Fibroblast of skin of back (primary cell): ENCODE measurements around the gene PSMD6.
A peak's percentile ranks its signal among the peaks of the same experiment; 100 is the strongest.

Source experiments
- DNase-seq: peaks from one replicate; pipeline ENCODE4 v3.0.0-alpha.2; 2013

Gene PSMD6

DNA sequence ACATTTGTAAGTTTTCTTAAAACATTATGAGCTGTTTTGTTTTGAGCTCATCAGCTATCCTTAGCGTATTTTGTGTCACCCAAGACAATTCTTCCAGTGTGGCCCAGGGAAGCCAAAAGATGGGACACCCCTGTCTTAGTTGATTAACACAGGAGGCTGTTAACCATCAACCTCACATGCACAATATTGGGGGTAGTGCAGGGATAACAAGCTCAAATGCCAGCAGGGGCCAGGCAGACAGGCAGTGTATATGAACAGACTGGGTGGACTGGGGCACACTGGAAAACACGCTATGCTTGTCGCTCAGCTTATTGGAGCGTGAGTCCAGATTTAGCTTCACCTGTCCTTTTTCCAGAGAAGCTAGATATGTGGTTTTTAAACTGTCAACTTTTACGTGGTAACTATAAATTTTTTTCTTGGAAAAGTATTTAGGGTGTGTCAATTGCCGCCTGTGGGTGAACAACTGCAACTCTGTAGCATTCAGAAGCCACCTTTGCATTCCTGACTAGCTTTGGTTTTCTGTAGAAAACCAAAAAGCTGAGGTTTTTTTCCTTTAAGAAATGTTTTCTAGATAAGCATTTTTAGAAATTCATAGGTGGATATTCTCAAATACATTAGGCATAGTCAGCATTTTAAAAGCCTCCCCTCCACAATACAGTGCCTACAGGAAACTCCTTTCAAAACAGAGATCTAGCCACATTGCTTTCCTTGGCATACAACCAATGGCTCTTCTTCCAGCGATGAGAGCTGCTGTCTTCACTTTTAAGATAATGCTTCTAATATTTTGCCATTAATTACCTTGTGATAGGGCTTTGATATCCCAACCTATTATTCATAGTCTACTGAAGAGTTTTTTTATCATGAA, 14.6 kb downstream of the PSMD6 start:
- DNase-seq, result peak; percentile 63

DNA sequence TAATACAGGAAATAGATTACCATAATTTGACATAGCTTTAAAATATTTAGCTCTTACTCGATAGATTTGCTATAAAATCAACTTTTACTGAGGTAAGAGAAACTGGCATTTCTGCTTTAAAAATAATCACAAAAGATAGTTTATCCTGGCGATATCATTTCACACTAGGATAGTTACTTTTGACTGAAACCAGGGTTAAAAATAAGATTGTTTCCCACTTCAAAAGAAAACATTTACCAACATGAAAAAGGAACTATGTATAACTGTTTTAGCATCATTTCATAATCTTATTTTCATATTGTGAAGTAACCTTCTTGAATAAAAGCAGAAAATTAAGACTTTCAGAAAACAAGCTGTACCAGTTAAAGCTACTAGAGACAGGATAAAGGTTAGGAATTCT, 15.3 kb downstream of the PSMD6 start:
- DNase-seq, result no peak

DNA sequence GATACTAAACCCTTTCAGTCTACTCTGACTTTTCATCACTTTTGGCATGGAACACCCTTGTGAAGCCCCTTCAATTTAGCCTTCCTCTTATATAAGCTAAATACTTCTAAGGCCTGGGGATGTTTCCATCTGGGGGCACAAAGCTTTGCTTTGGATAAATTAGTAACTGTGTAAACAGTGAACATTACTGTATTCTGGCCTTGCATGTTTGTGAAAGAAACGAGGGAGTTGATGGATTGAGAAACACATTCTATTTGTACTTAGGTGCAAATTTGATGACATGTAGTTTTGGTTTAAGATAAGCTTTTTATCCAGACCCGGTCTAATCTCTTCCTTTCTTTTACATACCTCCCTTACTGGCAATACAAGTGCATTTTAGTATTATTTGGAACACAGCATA, 19.7 kb downstream of the PSMD6 start:
- DNase-seq, result no peak

DNA sequence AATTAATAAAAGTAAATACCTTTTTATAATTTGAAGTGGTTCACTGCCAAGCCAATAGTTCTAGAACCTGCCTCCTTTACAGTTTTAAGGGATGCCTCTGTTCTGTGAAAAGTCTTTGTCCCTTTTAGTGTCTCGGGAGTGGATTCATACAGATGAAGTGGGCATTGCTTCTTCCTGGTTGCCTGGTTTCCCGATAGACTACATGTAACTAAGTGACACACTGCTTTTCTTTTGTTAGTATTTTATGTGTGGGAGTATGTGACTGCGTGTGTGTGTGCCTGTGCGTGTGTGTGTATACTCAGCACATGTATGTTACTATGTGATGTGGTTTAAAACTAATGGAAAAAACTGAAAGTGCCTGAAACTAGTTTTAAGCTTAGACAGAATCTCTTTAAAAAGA, 21.1 kb downstream of the PSMD6 start:
- DNase-seq, result no peak

DNA sequence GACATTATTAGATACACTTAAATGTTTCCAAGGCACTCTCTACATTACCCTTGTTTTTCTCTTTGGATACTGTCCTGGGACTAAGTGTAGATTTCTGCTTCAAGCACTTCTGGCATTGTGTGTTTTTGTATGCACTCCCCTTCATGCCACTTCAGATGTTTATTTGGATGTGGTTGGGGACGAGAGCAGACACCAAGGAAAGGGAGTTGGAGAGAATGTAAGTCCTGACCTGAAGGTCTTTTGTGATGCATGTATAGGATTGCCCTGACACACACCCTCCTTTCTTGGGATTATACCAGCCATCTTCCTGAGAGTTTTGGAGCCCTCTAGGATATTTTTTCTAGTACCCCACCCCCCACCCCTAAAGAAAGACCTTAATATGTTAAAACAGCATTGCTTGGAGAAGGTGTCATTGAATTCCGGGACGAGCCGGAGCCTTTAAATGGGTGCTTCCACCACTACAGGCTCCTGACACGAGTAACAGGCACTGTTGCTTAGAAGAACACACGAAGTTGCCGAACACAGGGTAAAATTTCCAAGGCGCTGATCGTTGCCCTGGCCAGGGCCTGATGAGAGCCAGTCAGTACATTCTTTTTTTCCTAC, 22.7 kb downstream of the PSMD6 start:
- DNase-seq, result no peak

DNA sequence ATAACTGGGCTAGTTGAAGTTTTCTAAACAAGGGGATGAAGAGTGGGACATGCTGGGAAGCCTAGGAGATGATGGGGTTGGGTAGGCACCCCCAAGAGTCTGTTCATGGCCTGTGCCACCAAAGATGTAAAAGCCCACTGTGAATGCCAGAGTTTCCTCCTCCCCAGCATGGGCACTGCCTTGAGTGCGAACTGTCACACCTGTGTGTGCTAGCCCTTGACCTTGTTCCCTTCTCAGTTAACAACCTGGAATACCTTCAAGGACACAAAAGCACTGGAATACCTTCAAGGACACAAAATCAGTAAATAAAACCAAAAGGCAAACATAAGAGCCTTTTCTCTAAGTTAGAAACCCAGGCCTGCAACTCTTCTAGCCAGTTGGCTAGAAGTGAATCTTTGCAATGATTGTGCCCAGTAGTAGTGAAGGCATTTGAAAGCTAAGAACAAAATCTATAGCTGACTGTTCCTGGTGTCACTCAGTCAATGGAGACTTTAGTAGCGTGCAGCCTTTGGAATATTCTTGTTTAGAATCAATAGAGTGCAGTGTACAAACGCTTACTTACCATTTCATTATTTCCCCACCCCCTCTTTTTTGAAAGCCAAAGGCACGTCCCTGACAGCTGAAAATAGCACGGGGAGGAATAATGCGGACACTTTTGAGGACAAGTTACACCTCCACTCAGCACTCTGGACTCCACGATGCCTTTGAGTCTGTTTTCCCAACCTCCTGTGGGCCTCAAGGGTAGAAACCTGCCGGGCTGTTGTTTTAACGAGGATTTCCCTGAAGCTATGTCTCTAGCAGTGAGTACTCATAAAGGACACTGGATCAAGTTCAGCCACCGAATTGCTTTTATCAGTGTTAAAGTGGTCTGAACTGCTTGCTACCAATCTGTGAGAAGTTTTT, 24.2 kb downstream of the PSMD6 start:
- DNase-seq, result no peak

DNA sequence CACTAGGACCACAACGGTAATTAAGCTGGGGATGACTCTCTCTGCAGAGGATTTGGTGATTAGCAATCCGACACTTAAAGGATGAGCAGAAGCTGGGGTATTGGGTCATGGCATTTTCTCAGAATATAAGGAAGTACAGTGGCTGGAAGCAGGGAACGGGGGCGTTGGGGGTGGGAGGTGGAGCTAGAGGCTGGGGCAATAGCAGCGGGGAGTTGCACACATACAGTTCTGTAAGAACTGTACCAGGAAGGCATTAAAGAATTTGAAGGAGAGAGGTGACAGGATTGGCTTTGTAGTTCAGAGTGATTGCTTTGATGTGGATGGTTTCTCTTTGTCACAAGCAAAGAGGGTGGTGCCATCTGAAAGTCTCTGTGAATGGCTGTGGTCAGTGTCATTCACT, 28.2 kb downstream of the PSMD6 start:
- no peak for DNase-seq

DNA sequence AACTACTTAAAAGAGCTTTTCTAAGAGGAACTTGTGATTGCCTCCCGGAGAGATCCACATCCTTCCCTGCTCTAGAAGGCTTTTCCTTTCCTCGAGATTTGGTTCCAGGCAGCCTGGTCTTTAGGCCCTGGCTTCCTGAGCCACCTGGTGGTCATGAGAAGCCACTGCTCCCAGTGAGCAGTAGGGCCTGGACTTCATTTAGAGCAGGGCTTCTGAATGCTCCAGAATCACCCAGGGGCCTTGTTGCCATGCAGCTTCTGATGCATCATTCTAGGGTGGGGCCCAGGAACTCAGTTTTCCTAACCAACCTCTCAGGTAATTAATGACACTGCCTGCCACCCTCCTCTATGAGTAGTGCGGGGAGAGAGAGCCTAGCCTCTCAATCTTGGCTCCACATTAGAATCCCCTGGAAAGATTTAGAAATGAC, 29.6 kb downstream of the PSMD6 start:
- peak; percentile 79 for DNase-seq

DNA sequence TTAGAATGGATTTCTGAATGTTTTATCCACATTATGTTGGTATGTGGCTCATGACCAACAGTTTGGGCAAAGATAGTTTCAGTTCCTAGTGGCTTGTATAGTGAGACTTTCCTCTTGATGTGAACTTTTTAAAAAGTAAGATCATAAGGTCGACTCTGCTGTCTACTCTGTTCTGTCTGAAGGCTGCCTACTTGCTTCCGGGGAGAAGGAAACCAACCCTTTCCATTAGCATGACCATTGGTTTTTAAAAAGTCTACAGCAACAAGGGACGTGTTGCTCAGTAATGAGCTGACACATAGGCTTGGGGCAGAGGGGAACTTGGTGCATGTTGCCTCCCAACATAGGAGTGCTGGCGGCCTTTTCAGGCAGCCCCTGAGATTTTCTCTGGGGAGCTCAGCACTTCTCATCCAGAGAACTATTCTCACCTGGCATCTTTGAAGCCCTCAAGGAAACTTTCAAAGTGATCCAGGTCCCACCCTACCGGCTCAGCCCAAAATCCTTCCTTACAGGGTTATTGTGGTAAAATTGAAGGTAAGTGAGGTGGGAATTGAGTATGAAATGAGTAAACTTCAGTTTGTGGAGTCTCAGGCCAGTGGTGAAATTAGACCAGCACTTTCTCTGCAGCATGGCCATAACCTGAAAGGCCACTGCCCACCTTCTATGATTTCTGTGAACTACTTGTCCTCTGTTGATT, 30.6 kb downstream of the PSMD6 start:
- DNase-seq, result no peak

DNA sequence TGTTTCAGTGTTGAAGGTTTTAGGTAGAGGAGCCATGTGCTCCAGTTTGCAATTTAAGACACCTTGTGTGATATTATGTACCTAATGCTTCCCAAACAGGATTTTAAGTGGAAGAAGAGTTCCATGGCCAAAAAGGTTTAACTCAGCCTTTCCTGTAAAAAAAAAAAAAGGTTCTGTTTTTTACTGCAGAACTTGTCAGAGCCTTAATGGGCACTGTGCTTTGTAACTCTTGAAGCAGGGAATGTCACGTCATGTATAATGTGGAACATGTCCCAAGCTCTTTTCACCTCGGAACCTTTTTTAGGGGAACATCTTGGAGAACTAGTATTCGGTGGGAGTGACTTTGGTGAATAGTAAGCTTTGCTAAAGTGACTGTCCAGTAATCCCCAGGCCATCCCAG, 31.6 kb downstream of the PSMD6 start:
- DNase-seq, result no peak

DNA sequence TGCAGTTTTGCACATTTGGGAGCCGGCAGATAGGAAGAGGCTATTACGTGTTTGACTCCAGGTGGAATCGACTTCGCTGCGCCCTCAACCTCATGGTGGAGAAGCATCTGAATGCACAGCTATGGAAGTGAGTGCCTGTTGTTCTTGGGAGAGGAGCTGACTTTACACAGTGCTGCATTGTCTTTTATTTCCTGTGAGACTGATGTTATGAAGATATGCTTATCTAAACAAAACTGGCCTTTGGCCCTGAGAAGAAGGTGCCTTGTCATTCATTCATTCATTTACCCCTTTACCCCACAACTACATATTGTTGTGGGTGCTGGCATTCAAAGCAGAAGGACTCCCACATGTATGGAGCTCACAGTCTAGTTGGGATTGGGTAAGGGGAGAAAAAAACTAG, 32.6 kb downstream of the PSMD6 start:
- no peak for DNase-seq

DNA sequence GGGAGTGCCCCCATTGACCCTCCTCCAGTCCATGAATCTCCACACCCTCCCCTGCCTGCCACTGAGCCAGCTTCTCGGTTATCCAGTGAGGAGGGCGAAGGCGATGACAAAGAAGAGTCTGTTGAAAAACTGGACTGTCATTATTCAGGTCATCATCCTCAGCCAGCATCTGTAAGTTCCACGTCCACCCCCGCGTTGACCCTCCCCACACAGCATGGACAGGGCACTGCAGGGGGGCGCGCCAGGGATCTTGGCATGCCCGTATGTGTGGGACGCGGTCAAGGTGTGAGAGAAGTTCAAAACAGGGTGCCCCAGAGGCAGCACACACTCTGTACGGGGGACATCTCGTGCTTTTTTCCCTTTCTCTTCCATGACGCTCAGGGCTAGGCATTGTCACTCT, 33.1 kb downstream of the PSMD6 start:
- DNase-seq, result no peak

DNA sequence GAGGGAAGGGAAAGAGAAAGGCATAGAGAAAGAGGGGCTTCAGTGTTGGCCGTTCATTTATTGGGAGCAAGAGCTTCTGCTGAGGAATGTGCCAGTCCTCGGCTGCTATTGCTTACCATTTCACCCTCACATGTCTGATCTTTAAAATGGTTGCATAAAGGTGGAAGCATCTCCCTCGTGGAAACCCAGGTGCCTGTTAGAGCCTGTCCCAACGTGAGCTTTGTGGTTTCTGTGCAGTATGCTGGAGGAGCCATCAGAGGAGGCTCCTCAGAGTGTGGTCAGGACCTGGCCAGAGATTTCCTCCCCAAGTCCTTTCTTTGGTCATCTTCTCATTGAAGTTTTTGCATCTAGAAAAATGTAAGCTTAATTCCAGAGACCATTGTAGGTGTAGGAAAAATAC, 34.4 kb downstream of the PSMD6 start:
- no peak for DNase-seq

DNA sequence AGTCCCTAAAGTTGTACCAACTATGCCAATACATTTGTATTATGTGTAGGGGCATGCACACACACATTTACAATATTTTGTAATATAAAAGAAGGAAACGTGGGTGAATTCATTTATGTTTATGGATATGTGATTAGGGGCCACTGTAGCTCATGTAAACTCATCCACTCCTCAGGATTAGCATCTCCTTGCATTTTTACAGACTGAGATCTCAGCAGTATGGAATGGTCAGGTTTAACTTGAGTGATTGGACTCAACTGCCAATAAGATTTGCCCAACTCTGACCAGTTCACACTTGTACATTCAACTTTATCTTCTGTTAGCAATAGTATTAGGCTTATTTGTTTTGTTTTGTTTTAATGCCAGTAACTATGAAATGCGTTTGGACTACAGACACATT, 36.5 kb downstream of the PSMD6 start:
- DNase-seq, result no peak

DNA sequence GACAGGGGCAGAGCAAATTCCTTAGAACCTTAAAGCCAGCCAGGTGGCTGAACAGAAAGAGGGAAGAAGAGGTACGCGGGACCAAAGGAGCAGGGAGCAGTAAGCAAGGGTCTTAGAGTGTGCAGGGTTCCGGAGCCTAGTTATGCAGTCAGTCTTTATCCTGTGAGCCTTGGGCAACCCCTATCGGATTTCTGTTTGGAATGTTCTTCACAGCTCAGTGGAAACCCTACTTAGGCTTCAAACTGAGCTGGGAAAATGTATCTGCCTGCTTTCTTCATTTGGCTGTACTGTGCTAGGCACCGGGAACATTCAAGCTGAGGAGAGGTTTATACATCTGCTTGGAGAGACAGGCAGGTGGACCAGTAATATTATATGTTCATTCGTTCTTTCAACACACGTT, 37.1 kb downstream of the PSMD6 start:
- DNase-seq, result no peak

DNA sequence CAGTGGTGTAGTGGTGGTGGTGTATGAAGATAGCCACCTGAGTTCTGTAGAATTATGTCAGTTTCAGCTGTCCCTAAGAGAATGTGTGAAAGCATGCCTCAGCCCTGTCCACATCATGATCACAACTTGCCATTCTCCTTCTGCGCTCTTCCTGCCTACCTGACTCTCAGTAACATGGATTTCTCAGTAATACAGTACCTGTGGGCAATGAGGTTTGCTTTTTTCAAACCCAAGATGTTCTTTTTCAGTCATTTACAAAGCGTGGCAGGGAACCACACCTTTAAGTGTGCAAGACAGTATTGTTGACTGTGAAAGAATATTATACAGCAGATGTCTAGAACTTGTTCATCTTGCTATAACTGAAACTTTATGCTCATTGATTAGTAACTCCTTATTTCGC, 38.9 kb downstream of the PSMD6 start:
- DNase-seq, result no peak

DNA sequence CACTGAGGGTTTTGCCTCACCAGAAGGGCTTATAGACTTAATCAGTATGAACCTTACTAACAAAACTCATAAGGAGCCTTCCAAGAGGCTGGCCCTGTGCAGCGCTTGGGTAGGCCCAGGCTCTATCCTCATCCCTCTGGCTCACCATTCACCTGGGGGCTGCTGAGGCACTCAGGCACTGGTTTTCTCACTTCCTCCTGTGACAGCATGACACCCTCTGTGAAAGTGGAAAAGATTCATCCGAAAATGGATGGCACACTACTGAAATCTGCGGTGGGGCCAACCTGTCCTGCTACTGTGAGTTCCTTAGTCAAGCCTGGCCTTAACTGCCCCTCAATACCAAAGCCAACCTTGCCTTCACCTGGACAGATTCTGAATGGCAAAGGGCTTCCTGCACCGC, 41.3 kb downstream of the PSMD6 start:
- DNase-seq, result no peak

DNA sequence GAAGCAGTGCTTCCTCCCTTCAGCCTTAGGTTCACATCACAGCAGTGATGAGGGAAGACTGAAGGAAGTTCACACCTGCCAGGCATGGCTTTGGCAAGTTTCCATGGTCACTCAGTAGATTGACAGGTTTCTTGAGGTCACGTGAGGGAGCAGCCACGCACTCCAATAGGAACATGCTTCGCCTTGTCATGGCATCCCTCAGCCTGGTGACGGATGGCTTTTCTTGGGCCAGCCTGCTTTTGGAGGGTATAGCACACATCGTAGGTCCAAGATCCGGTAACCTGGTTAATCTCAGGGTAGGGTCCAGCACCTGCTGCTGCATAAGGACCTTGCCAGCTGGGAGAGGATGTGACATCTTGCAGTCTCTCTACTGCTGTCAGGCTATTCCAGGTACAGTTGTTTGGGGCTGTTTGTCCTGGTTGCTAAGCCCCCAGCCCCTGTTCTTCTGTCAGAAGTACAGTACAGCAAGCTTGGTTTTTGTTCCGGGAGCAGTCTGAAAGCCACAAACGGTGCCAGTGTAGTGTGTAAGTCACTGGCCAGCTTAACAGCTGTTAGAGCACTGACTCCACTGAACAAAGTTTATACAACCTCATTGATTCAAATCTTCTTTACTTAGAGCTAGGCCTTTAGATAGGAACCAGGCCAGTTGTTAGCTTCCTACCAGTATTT, 42.3 kb downstream of the PSMD6 start:
- no peak for DNase-seq

DNA sequence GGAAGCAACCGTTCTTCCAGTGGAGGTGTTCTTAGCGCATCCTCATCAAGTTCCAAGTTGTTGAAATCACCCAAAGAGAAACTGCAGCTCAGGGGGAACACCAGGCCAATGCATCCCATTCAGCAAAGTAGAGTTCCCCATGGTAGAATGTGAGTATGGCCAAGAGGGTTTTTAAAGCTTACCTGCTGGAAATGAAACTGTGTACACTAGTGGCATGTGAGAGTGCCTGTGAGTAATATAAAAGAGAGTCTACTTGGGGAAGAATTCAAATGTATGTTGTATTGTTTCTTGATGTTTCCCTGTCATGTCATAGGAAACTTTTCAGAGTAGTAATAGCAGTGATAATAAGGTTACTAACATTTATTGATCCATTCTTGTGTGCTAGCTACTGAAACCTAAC, 43.3 kb downstream of the PSMD6 start:
- no peak for DNase-seq

DNA sequence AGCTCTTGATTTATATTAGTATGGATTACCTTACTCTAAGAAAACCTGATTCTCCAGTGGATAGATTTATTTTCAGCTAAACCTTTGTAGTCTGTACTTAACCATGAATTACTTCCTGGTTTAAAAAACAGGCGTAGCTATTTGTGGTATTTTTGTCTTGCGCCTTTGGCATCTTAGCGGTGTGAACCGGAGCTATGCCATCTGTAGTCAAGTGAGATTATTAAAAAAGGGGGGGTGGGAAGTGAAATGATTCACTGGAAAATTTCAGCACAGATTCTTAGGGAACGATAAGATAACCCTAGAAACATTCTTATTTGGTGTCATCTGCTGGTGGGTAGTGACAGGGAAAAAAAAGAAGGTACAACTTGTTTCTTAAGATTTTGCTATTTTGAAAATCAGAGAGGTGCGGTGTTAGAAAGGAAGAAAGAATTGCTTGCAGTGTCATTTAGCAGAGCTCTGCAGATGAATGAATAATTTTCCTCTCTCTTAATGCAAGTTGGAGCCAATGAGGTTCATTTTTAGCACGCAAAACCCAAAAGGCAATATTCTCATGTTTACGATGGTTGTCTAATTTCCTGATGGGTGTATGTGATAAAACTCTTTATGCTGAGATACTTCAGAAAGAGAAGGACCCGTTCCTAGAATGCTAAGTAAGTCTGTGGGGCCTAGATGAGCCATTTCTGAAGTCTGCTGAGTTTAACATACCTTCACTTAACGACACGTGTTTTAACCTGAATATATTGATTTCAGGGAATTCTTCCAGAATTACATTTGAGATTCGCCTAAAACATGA, 44.0 kb downstream of the PSMD6 start:
- DNase-seq, result peak; percentile 31

DNA sequence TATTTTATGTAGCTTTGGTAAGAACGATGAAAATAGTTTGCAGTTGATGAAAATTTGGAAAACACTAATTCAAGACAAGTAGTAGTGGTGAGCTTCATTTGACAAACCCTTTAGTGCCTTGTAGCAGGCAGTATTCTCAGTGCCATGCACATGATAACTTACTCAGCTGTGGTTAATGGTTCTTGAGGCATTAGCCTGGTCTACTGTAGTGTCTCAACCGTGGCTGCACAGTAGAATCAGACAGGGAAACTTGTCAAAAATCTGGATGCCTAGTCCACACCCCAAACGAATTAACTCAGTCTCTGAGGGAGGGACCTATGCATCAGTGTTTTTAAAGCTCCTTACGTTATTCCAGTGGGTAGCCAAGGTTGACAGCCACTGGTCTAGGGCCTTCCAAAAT, 45.4 kb downstream of the PSMD6 start:
- DNase-seq, result no peak

DNA sequence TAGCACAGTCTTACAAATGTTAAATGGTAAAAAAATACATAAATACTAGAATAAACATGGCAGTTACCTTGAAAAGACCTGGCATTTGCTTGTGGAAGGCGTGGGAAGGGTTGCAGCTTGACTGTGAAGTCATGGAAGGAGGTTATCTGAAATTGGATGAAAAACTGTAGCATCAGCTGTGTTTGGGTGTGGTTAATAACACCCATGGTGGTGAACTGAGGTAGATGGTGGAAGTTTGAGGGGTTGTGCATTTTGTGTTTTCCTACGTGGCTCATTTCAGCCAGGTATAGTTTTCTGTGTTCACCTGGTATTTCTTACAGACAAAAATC, 46.5 kb downstream of the PSMD6 start:
- DNase-seq, result no peak
